ENCODE measurements around the gene LRRFIP1. TPM values are rescaled to one million over a fixed set of nuclear protein-coding genes. Genes with fewer than 3 reads are reported as not detected.
A peak's percentile ranks its signal among the peaks of the same experiment; 100 is the strongest.

Gene LRRFIP1
- total and polyA plus RNA-seq, 2 donors (not counting 1 experiment from before 2014, with no cell fraction given), result 42.0 to 139 TPM

- POLR2A ChIA-PET, result interaction anchor here (0.8 to 1.0 kb wide), 3 partner anchors 9 to 129 kb away, joined by 3 to 4 read pairs (median 4); no protein-coding TSS in a partner anchor
- DNase-seq (peak; percentile 87), ATAC-seq (ENCODE audit: low read depth) (peak; percentile 96)
- no peak for TF ChIP-seq EZH2 (IDR thresholded peaks at IDR 0.05; ENCODE audit: borderline replicate concordance, insufficient read depth, low read depth, low read length, poor library complexity, severe bottlenecking)
- TF ChIP-seq, protein P1, sequence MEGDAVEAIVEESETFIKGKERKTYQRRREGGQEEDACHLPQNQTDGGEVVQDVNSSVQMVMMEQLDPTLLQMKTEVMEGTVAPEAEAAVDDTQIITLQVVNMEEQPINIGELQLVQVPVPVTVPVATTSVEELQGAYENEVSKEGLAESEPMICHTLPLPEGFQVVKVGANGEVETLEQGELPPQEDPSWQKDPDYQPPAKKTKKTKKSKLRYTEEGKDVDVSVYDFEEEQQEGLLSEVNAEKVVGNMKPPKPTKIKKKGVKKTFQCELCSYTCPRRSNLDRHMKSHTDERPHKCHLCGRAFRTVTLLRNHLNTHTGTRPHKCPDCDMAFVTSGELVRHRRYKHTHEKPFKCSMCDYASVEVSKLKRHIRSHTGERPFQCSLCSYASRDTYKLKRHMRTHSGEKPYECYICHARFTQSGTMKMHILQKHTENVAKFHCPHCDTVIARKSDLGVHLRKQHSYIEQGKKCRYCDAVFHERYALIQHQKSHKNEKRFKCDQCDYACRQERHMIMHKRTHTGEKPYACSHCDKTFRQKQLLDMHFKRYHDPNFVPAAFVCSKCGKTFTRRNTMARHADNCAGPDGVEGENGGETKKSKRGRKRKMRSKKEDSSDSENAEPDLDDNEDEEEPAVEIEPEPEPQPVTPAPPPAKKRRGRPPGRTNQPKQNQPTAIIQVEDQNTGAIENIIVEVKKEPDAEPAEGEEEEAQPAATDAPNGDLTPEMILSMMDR (IDR thresholded peaks at IDR 0.05), result no peak
- peak overlapping the region in 4 of 5 experiments; percentile 20 to 41 (median 39) for H3K4me3 ChIP-seq (ENCODE audit: control extremely low read depth in 1 of 5, extremely low read depth in 1 of 5, insufficient read depth in 1 of 5, low read depth in 2 of 5, low read length in 4 of 5)
- H3K27me3 Mint-ChIP-seq, result no peaks in the 10 kb centered on the region
- H3K4me3 Mint-ChIP-seq, result peak overlapping the region; percentile 81
- intact Hi-C loops (cut with micrococcal nuclease), result loop anchor here (1.0 to 5.0 kb wide), 2 partner anchors 69 to 93 kb away; no protein-coding TSS in a partner anchor
- H3K79me2 ChIP-seq (ENCODE audit: control insufficient read depth, insufficient read depth, low read length), result no peaks in the 10 kb centered on the region
- peak overlapping the region; percentile 64 for H2AFZ ChIP-seq (ENCODE audit: insufficient read depth, low read depth, low read length, poor library complexity, severe bottlenecking)
- H3K9ac ChIP-seq (ENCODE audit: low read length), result peak overlapping the region; percentile 59
- H3K36me3 ChIP-seq (replicated peaks in 1 of 2; ENCODE audit: control extremely low read depth in 1 of 2, control insufficient read depth in 1 of 2, extremely low read depth in 1 of 2, insufficient read depth in 2 of 2, low read length in 1 of 2), result no peaks in the 10 kb centered on the region
- H3K27ac ChIP-seq (ENCODE audit: low read length in 2 of 2), result peak overlapping the region; percentile 75 to 90
- H3K27me3 ChIP-seq (replicated peaks in 1 of 4; ENCODE audit: control extremely low read depth in 1 of 4, control insufficient read depth in 3 of 4, insufficient read depth in 4 of 4, low read length in 3 of 4), result no peaks in the 10 kb centered on the region
- CTCF ChIA-PET, result interaction anchor here (0.7 to 3.7 kb wide), 10 partner anchors 22 to 143 kb away, joined by 3 to 20 read pairs (median 5); no protein-coding TSS in a partner anchor
- H4K20me1 ChIP-seq (ENCODE audit: control insufficient read depth, insufficient read depth, low read length, poor library complexity, severe bottlenecking), result no peaks in the 10 kb centered on the region
- peaks cover 19 to 21% of the 10 kb centered on the region in 2 donors for H3K4me1 ChIP-seq (ENCODE audit: control insufficient read depth in 2 of 2, insufficient read depth in 2 of 2, low read length in 2 of 2)
- H3K9me3 Mint-ChIP-seq (ENCODE audit: insufficient read depth), result no peaks in the 10 kb centered on the region
- H3K4me1 Mint-ChIP-seq, result peaks cover 26% of the 10 kb centered on the region
- H3K27ac Mint-ChIP-seq, result peak overlapping the region; percentile 90
- 20% methylated on average over 10 of the region's 15 CpGs for WGBS (ENCODE audit: insufficient coverage)
- H3K4me2 ChIP-seq (replicated peaks; ENCODE audit: low read depth, low read length, poor library complexity, severe bottlenecking), result peak overlapping the region; percentile 80
- H3K9me3 ChIP-seq (ENCODE audit: control extremely low read depth in 1 of 3, control insufficient read depth in 2 of 3, insufficient read depth in 1 of 3, low read length in 2 of 3), result no peaks in the 10 kb centered on the region
These were observed 23.5 kb upstream of the LRRFIP1 start for GRCh38 chr2:237603718-237604362.

- WGBS (ENCODE audit: insufficient coverage), result 96% methylated on average over 7 of the region's 11 CpGs
- no peaks in the 10 kb centered on the region for H3K9me3 Mint-ChIP-seq (ENCODE audit: insufficient read depth)
- Histone ChIP-seq H3K4me1 (ENCODE audit: control insufficient read depth in 2 of 2, insufficient read depth in 2 of 2, low read length in 2 of 2) (peaks cover 19 to 21% of the 10 kb centered on the region in 2 donors), H3K27me3 (replicated peaks in 1 of 4; ENCODE audit: control extremely low read depth in 1 of 4, control insufficient read depth in 3 of 4, insufficient read depth in 4 of 4, low read length in 3 of 4) (no peaks in the 10 kb centered on the region), H4K20me1 (ENCODE audit: control insufficient read depth, insufficient read depth, low read length, poor library complexity, severe bottlenecking) (no peaks in the 10 kb centered on the region), H3K36me3 (replicated peaks in 1 of 2; ENCODE audit: control extremely low read depth in 1 of 2, control insufficient read depth in 1 of 2, extremely low read depth in 1 of 2, insufficient read depth in 2 of 2, low read length in 1 of 2) (no peaks in the 10 kb centered on the region), H3K4me3 (ENCODE audit: control extremely low read depth in 1 of 5, extremely low read depth in 1 of 5, insufficient read depth in 1 of 5, low read depth in 2 of 5, low read length in 4 of 5) (no peak overlapping the region), H2AFZ (ENCODE audit: insufficient read depth, low read depth, low read length, poor library complexity, severe bottlenecking) (no peak overlapping the region), H3K9me3 (ENCODE audit: control extremely low read depth in 1 of 3, control insufficient read depth in 2 of 3, insufficient read depth in 1 of 3, low read length in 2 of 3) (no peaks in the 10 kb centered on the region), H3K4me2 (replicated peaks; ENCODE audit: low read depth, low read length, poor library complexity, severe bottlenecking) (peak overlapping the region; percentile 34), H3K27ac (ENCODE audit: low read length in 2 of 2) (peak overlapping the region; percentile 39 to 75), H3K79me2 (ENCODE audit: control insufficient read depth, insufficient read depth, low read length) (no peaks in the 10 kb centered on the region), H3K9ac (ENCODE audit: low read length) (no peak overlapping the region)
- ChIA-PET POLR2A (interaction anchor here (1.0 kb wide), 1 partner anchor 10 kb away, joined by 4 read pairs; no protein-coding TSS in a partner anchor), CTCF (interaction anchor here (0.7 to 3.7 kb wide), 9 partner anchors 23 to 142 kb away, joined by 3 to 20 read pairs (median 5); no protein-coding TSS in a partner anchor)
- no peaks in the 10 kb centered on the region for H3K27me3 Mint-ChIP-seq
- no peak for TF ChIP-seq EZH2 (IDR thresholded peaks at IDR 0.05; ENCODE audit: borderline replicate concordance, insufficient read depth, low read depth, low read length, poor library complexity, severe bottlenecking)
- TF ChIP-seq, protein P1 (IDR thresholded peaks at IDR 0.05), result no peak
- no peak overlapping the region for H3K27ac Mint-ChIP-seq
- DNase-seq (no peak), ATAC-seq (ENCODE audit: low read depth) (no peak)
- H3K4me1 Mint-ChIP-seq, result peaks cover 26% of the 10 kb centered on the region
- no peak overlapping the region for H3K4me3 Mint-ChIP-seq
- intact Hi-C loops (cut with micrococcal nuclease), result loop anchor here (5.0 kb wide), 1 partner anchor 93 kb away; no protein-coding TSS in a partner anchor
These were observed 23.0 kb upstream of the LRRFIP1 start for GRCh38 chr2:237604391-237604790.
